H9 (cell line): ENCODE data around the gene DOCK2. TPM values are rescaled to one million over a fixed set of nuclear protein-coding genes. Genes with fewer than 3 reads are reported as not detected.

Experiments used
- DNase-seq: peaks from one replicate; pipeline ENCODE4 v3.0.0-alpha.2; 2017
- H2AFZ ChIP-seq: one replicate; pipeline ENCODE4 v1.6.1; 2013; ENCODE audit warnings: mild to moderate bottlenecking, low read length, control low read depth, moderate library complexity
- H2AK5ac ChIP-seq: 2 replicates; pipeline ENCODE4 v1.6.1; 2013; ENCODE audit warnings: low read length, control low read depth, mixed read lengths; ENCODE audit not compliant: insufficient read length
- H2BK120ac ChIP-seq: one replicate; pipeline ENCODE4 v1.6.1; 2013; ENCODE audit warnings: low read depth, mild to moderate bottlenecking, low read length, control low read depth, inconsistent platforms; ENCODE audit not compliant: poor library complexity, severe bottlenecking
- H2BK12ac ChIP-seq: 2 replicates; pipeline ENCODE4 v1.6.1; 2013; ENCODE audit warnings: low read length, control low read depth, mixed read lengths, low read depth; ENCODE audit not compliant: insufficient read length
- H2BK15ac ChIP-seq: 2 replicates; pipeline ENCODE4 v1.6.1; 2013; ENCODE audit warnings: low read depth, low read length, control low read depth
- H2BK20ac ChIP-seq: one replicate; pipeline ENCODE4 v1.6.1; 2013; ENCODE audit warnings: low read depth, mild to moderate bottlenecking, low read length, control low read depth, inconsistent platforms; ENCODE audit not compliant: poor library complexity, severe bottlenecking
- H2BK5ac ChIP-seq: 2 replicates; pipeline ENCODE4 v1.6.1; 2013; ENCODE audit warnings: low read length, control low read depth, mixed read lengths; ENCODE audit not compliant: insufficient read length
- H3K14ac ChIP-seq: 2 replicates; pipeline ENCODE4 v1.6.1; 2013; ENCODE audit warnings: low read length, control low read depth; ENCODE audit not compliant: insufficient read depth
- H3K18ac ChIP-seq: 2 replicates; pipeline ENCODE4 v1.6.1; 2013; ENCODE audit warnings: low read depth, mild to moderate bottlenecking, mixed read lengths, low read length, control low read depth; ENCODE audit not compliant: insufficient read length
- H3K23ac ChIP-seq: 2 replicates; pipeline ENCODE4 v1.6.1; 2013; ENCODE audit warnings: low read length, control low read depth, mixed read lengths, low read depth; ENCODE audit not compliant: insufficient read length
- H3K23me2 ChIP-seq: 2 replicates; pipeline ENCODE4 v1.6.1; 2013; ENCODE audit warnings: low read depth, mild to moderate bottlenecking, mixed read lengths, low read length, control low read depth; ENCODE audit not compliant: insufficient read length, poor library complexity, severe bottlenecking
- H3K27ac ChIP-seq: 2 replicates; pipeline ENCODE4 v1.5.1; 2013; ENCODE audit warnings: low read length, control low read depth, mixed read lengths, low read depth; ENCODE audit not compliant: insufficient read length
- H3K27me3 ChIP-seq: 2 replicates; pipeline ENCODE4 v1.6.1; 2013; ENCODE audit warnings: low read length, control low read depth, inconsistent platforms; ENCODE audit not compliant: insufficient read depth
- H3K4ac ChIP-seq: 2 replicates; pipeline ENCODE4 v1.6.1; 2013; ENCODE audit warnings: low read depth, mild to moderate bottlenecking, control low read depth, inconsistent platforms, low read length, moderate library complexity
- H3K4me1 ChIP-seq: 2 replicates; pipeline ENCODE4 v1.6.1; 2013; ENCODE audit warnings: low read length, control low read depth, inconsistent platforms; ENCODE audit not compliant: insufficient read depth
- H3K4me2 ChIP-seq: 2 replicates; pipeline ENCODE4 v1.6.1; 2013; ENCODE audit warnings: low read length, control low read depth, mixed read lengths; ENCODE audit not compliant: insufficient read length, insufficient read depth
- H3K56ac ChIP-seq: 2 replicates; pipeline ENCODE4 v1.6.1; 2013; ENCODE audit warnings: low read depth, mild to moderate bottlenecking, mixed read lengths, low read length, control low read depth; ENCODE audit not compliant: insufficient read length
- H3K79me1 ChIP-seq: 2 replicates; pipeline ENCODE4 v1.6.1; 2013; ENCODE audit warnings: low read depth, mild to moderate bottlenecking, moderate library complexity, low read length, control low read depth, inconsistent platforms; ENCODE audit not compliant: insufficient read depth, poor library complexity, severe bottlenecking
- H3K79me2 ChIP-seq: 2 replicates; pipeline ENCODE4 v1.6.1; 2013; ENCODE audit warnings: low read length, control low read depth, inconsistent platforms; ENCODE audit not compliant: insufficient read depth
- H3K9ac ChIP-seq: 2 replicates; pipeline ENCODE4 v1.6.1; 2013; ENCODE audit warnings: low read length, control low read depth, mixed read lengths; ENCODE audit not compliant: insufficient read length; ENCODE audit errors: extremely low read depth
- H3K9me3 ChIP-seq: one replicate; pipeline ENCODE4 v1.6.1; 2013; ENCODE audit warnings: low read depth, low read length, inconsistent platforms; ENCODE audit not compliant: control insufficient read depth
- H3T11ph ChIP-seq: one replicate; pipeline ENCODE4 v1.6.1; 2013; ENCODE audit warnings: mild to moderate bottlenecking, low read length, control low read depth, inconsistent platforms
- H4K20me1 ChIP-seq: one replicate; pipeline ENCODE4 v1.6.1; 2013; ENCODE audit not compliant: control insufficient read depth, insufficient read length, insufficient read depth
- H4K5ac ChIP-seq: 2 replicates; pipeline ENCODE4 v1.6.1; 2013; ENCODE audit warnings: low read depth, mild to moderate bottlenecking, mixed read lengths, low read length, control low read depth; ENCODE audit not compliant: insufficient read length
- H4K8ac ChIP-seq: replicated peaks from 2 replicates; pipeline ENCODE4 v1.6.1; 2013; ENCODE audit warnings: low read length, control low read depth, mixed read lengths, low read depth; ENCODE audit not compliant: insufficient read length
- H4K91ac ChIP-seq: 2 replicates; pipeline ENCODE4 v1.6.1; 2013; ENCODE audit warnings: low read depth, mild to moderate bottlenecking, moderate library complexity, mixed read lengths, low read length, control low read depth; ENCODE audit not compliant: insufficient read length
- H3K27ac Mint-ChIP-seq, 3 experiments: 2 replicates in 2 of 3; 3 replicates in 1 of 3; pipeline ENCODE4 v1.8.0; 2020 to 2021; ENCODE audit warnings: mixed read lengths in 3 of 3, mild to moderate bottlenecking in 1 of 3, moderate library complexity in 1 of 3
- H3K27me3 Mint-ChIP-seq: 2 replicates; pipeline ENCODE4 v1.8.0; 2021; ENCODE audit warnings: low read depth, mild to moderate bottlenecking, moderate library complexity, mixed read lengths
- H3K36me3 Mint-ChIP-seq, 3 experiments: 2 replicates in 2 of 3; 3 replicates in 1 of 3; pipeline ENCODE4 v1.8.0; 2020 to 2021; ENCODE audit warnings: low read depth in 3 of 3, mixed read lengths in 3 of 3; ENCODE audit not compliant: insufficient read depth in 1 of 3
- H3K4me1 Mint-ChIP-seq, 2 experiments: 2 replicates each; pipeline ENCODE4 v1.8.0; 2020; ENCODE audit warnings: mixed read lengths in 2 of 2
- H3K4me3 Mint-ChIP-seq, 2 experiments: 2 replicates in 1 of 2; 3 replicates in 1 of 2; pipeline ENCODE4 v1.8.0; 2020 to 2021; ENCODE audit warnings: mild to moderate bottlenecking in 2 of 2, mixed read lengths in 2 of 2, moderate library complexity in 1 of 2
- H3K9me3 Mint-ChIP-seq, 2 experiments: 2 replicates in 1 of 2; 3 replicates in 1 of 2; pipeline ENCODE4 v1.8.0; 2020; ENCODE audit warnings: mild to moderate bottlenecking in 2 of 2, mixed read lengths in 2 of 2, moderate library complexity in 1 of 2
- CTCF ChIP-seq: fragments of 200-600 bp; sonication (generic); conservative IDR thresholded peaks from 3 replicates; pipeline ENCODE4 v1.8.0; 2021; ENCODE audit warnings: antibody characterized with exemption, mild to moderate bottlenecking
- WGBS: extraction: QIAGEN DNeasy Blood & Tissue Kit; methylation state at CpG from one replicate; pipeline ENCODE4 v1.1.7; 2013; ENCODE audit warnings: missing lambda C conversion rate, low lambda C conversion rate, mixed read lengths; ENCODE audit not compliant: insufficient read length; ENCODE audit errors: extremely low coverage; 5-methylcytosine and 5-hydroxymethylcytosine counted together
- total RNA-seq: library from RNA; stranded (reverse); gene quantifications from 2 replicates; pipeline ENCODE4 v1.2.1, GENCODE V29; 2021

The DOCK2 gene
- total RNA-seq, 1 experiment from 2014 or later, result 7.8 TPM

GRCh38 chr5:170082701-170083100 lies 445.6 kb downstream of the DOCK2 start:
- H3K4me1 Mint-ChIP-seq, result no peaks in the 10 kb centered on the region
- TF ChIP-seq CTCF, result no peak
- H3K14ac ChIP-seq, result no peak overlapping the region

More at GRCh38 chr5:170082701-170083100, 445.6 kb downstream of the DOCK2 start:
- Histone ChIP-seq H3K27me3 (no peaks in the 10 kb centered on the region), H3K4ac (no peak overlapping the region), H4K20me1 (no peaks in the 10 kb centered on the region), H3K4me2 (no peak overlapping the region), H3K27ac (no peak overlapping the region), H3K23me2 (no peaks in the 10 kb centered on the region), H3K23ac (no peak overlapping the region), H3T11ph (no peak overlapping the region), H2BK12ac (no peak overlapping the region), H3K56ac (no peak overlapping the region), H3K4me1 (no peaks in the 10 kb centered on the region), H3K9me3 (no peaks in the 10 kb centered on the region), H2AK5ac (no peak overlapping the region), H2BK20ac (no peak overlapping the region), H4K5ac (no peak overlapping the region), H2AFZ (no peak overlapping the region), H3K79me1 (no peaks in the 10 kb centered on the region), H2BK120ac (no peak overlapping the region), H3K18ac (no peak overlapping the region), H2BK5ac (no peak overlapping the region), H4K8ac (no peak overlapping the region), H3K79me2 (no peaks in the 10 kb centered on the region), H4K91ac (no peak overlapping the region), H2BK15ac (no peak overlapping the region), H3K9ac (no peak overlapping the region)
- Mint-ChIP-seq H3K27me3 (peaks cover 12% of the 10 kb centered on the region), H3K4me3 (no peak overlapping the region), H3K27ac (no peak overlapping the region), H3K36me3 (no peaks in the 10 kb centered on the region; a peak in 1 of 7 replicates), H3K9me3 (no peaks in the 10 kb centered on the region)
- WGBS, result no CpG with 5 or more reads among the region's 7 CpGs
- no peak for DNase-seq
